Fibroblast of lung (primary cell): ENCODE results near the gene CDC25B. TPM values are rescaled to one million over a fixed set of nuclear protein-coding genes. Genes with fewer than 3 reads are reported as not detected.

Experiments
- DNase-seq, 2 donors: peaks; one replicate each; pipeline versions ENCODE4 v3.0.0 to v3.0.0-alpha.2; 2010; ENCODE audit warnings: low read depth in 2 of 2
- H2AFZ ChIP-seq: 2 replicates; pipeline ENCODE4 v1.5.1; 2012; ENCODE audit warnings: low read length, control low read depth, inconsistent platforms
- H3K27ac ChIP-seq: 2 replicates; pipeline ENCODE4 v1.5.1; 2011; ENCODE audit warnings: low read length, control low read depth; ENCODE audit not compliant: insufficient read depth
- H3K27me3 ChIP-seq: 2 replicates; pipeline ENCODE4 v1.5.1; 2011; ENCODE audit warnings: mild to moderate bottlenecking, low read length; ENCODE audit not compliant: control insufficient read depth, insufficient read depth
- H3K36me3 ChIP-seq: 2 replicates; pipeline ENCODE4 v1.5.1; 2011; ENCODE audit warnings: low read length; ENCODE audit not compliant: control insufficient read depth, insufficient read depth
- H3K4me1 ChIP-seq: 2 replicates; pipeline ENCODE4 v1.5.1; 2011; ENCODE audit warnings: low read length; ENCODE audit not compliant: control insufficient read depth, insufficient read depth; ENCODE audit errors: extremely low read depth
- H3K4me2 ChIP-seq: 2 replicates; pipeline ENCODE4 v1.5.1; 2011; ENCODE audit warnings: low read length, control low read depth; ENCODE audit not compliant: insufficient read depth; ENCODE audit errors: extremely low read depth
- H3K4me3 ChIP-seq, 4 experiments: fragments of 200-600 bp in 1 of 4; sonication (generic) in 1 of 4; replicated peaks in 1 of 4; 2 replicates each; pipeline ENCODE4 v1.5.1; 2011 to 2016; ENCODE audit warnings: low read length in 4 of 4, low read depth in 3 of 4, mild to moderate bottlenecking in 3 of 4, control low read depth in 2 of 4, inconsistent platforms in 1 of 4, mixed read lengths in 1 of 4; ENCODE audit not compliant: insufficient read depth in 1 of 4; ENCODE audit errors: control extremely low read depth in 1 of 4
- H3K79me2 ChIP-seq: 2 replicates; pipeline ENCODE4 v1.5.1; 2012; ENCODE audit warnings: mild to moderate bottlenecking, low read length, inconsistent platforms; ENCODE audit not compliant: control insufficient read depth, insufficient read depth
- H3K9ac ChIP-seq: 2 replicates; pipeline ENCODE4 v1.5.1; 2011; ENCODE audit warnings: mild to moderate bottlenecking, low read length, control low read depth; ENCODE audit not compliant: insufficient read depth
- H3K9me3 ChIP-seq: 2 replicates; pipeline ENCODE4 v1.5.1; 2012; ENCODE audit warnings: low read depth, low read length; ENCODE audit not compliant: control insufficient read depth, insufficient read depth
- H4K20me1 ChIP-seq: 2 replicates; pipeline ENCODE4 v1.5.1; 2011; ENCODE audit warnings: low read length; ENCODE audit not compliant: control insufficient read depth, insufficient read depth; ENCODE audit errors: extremely low read depth
- EZH2 ChIP-seq: IDR thresholded peaks from 2 replicates; pipeline ENCODE4 v1.5.1; 2012; ENCODE audit warnings: low read length, control low read depth, mild to moderate bottlenecking; ENCODE audit errors: missing control alignments
- polyA plus RNA-seq, 2 donors: library from polyadenylated mRNA; depleted of rRNA in 1 of 2; stranded (reverse) in 1 of 2; unstranded in 1 of 2; fragments of >200 nt; gene quantifications; 2 replicates each; pipeline ENCODE4 v1.2.1, GENCODE V29; 2011 to 2012; ENCODE audit warnings: missing spikeins in 1 of 2
- total RNA-seq: library from RNA; depleted of rRNA; stranded (reverse); fragments of >200 nt; gene quantifications from 2 replicates; pipeline ENCODE4 v1.2.1, GENCODE V29; 2014
- TF ChIP-seq, protein P1 (sequence below), 2 donors: IDR thresholded peaks in 1 of 2; conservative IDR thresholded peaks in 1 of 2; 1 replicate in 1 of 2; 2 replicates in 1 of 2; pipeline ENCODE4 v1.5.1; 2011 to 2012; ENCODE audit warnings: low read length in 2 of 2, control low read depth in 1 of 2, inconsistent platforms in 1 of 2, low read depth in 1 of 2, mild to moderate bottlenecking in 1 of 2

CDC25B gene
- total and polyA plus RNA-seq, 2 donors (not counting 1 experiment from before 2014, with no cell fraction given): 38.2 to 62.1 TPM

DNA sequence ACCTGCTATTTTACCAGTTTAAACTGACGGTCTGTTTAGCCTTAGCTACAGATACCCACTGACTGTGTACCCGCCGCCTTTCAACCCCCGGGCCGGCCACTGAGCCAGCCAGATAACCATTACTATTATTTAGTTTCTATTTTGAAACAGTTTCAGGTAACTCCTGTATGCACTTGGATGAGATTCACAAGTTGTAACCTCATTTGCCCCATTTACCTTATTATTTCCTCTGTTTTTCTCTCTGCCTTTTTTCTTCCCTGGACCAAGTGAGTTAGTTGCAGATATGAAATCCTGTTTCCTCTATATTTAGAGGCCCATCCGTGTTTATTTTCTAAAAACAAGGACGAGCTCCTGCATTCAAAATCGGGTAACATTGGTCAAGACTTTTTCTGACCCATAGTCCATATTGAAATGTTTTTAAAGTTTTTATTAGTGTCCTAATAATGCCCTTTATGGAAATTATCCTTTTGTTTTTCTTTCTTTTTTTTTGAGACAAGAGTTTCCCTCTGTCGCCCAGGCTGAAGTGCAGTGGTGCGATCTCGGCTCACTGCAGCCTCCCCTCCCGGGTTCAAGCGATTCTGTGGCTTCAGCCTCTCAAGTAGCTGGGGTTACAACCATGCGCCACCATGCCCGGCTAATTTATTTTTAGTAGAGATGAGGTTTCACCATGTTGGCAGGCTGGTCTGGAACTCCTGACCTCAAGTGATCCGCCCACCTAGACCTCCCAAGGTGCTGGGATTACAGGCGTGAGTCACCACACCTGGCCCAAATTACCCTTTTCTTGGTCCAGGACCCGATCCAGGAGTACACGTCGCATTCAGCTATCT lies 25.0 kb downstream of the CDC25B start:
- DNase-seq: no peak
- TF ChIP-seq, protein P1, sequence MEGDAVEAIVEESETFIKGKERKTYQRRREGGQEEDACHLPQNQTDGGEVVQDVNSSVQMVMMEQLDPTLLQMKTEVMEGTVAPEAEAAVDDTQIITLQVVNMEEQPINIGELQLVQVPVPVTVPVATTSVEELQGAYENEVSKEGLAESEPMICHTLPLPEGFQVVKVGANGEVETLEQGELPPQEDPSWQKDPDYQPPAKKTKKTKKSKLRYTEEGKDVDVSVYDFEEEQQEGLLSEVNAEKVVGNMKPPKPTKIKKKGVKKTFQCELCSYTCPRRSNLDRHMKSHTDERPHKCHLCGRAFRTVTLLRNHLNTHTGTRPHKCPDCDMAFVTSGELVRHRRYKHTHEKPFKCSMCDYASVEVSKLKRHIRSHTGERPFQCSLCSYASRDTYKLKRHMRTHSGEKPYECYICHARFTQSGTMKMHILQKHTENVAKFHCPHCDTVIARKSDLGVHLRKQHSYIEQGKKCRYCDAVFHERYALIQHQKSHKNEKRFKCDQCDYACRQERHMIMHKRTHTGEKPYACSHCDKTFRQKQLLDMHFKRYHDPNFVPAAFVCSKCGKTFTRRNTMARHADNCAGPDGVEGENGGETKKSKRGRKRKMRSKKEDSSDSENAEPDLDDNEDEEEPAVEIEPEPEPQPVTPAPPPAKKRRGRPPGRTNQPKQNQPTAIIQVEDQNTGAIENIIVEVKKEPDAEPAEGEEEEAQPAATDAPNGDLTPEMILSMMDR (conservative IDR thresholded peaks at IDR 0.05 in 1 of 2, IDR thresholded peaks at IDR 0.05 in 1 of 2; ENCODE audit: low read depth in 1 of 2, low read length in 2 of 2): no peak
- TF ChIP-seq EZH2: no peak
- H3K27me3 ChIP-seq: no peaks in the 10 kb centered on the region
- no peaks in the 10 kb centered on the region for H4K20me1 ChIP-seq
- peak overlapping the region; percentile 29 for H2AFZ ChIP-seq
- peaks cover 9% of the 10 kb centered on the region for H3K4me1 ChIP-seq
- no peaks in the 10 kb centered on the region for H3K9me3 ChIP-seq
- peaks cover 8% of the 10 kb centered on the region for H3K79me2 ChIP-seq
- peak overlapping the region; percentile 92 for H3K4me2 ChIP-seq
- H3K4me3 ChIP-seq: peak overlapping the region; percentile 67 to 93 (median 90)
- H3K27ac ChIP-seq: peak overlapping the region; percentile 100
- peaks cover 19% of the 10 kb centered on the region for H3K36me3 ChIP-seq
- peak overlapping the region; percentile 100 for H3K9ac ChIP-seq

DNA sequence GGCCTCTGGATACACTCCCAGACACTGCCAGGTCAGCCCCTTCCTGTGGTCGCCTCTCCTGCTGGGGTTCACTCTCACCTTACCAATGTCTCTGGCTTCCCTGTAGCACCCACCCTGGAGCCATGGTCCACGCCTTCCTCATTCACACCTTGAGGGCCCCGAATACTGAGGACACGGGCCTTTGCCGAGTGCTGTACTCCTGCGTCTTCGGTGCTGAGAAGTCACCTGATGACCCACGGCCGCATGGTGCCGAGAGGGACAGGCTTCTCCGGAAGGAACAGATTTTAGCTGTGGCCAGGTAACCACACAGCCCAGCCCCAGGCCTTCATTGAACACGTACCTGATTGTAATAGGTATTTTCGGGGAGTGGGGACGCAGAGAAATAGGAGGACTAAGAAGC lies 25.9 kb downstream of the CDC25B start:
- Histone ChIP-seq H3K9ac (no peak overlapping the region), H2AFZ (no peak overlapping the region), H3K27me3 (no peaks in the 10 kb centered on the region), H4K20me1 (no peaks in the 10 kb centered on the region), H3K79me2 (peaks cover 8% of the 10 kb centered on the region), H3K4me1 (peaks cover 9% of the 10 kb centered on the region), H3K9me3 (no peaks in the 10 kb centered on the region), H3K4me2 (no peak overlapping the region), H3K36me3 (peaks cover 20% of the 10 kb centered on the region), H3K27ac (no peak overlapping the region), H3K4me3 (no peak overlapping the region)
- TF ChIP-seq, protein P1 (conservative IDR thresholded peaks at IDR 0.05 in 1 of 2, IDR thresholded peaks at IDR 0.05 in 1 of 2; ENCODE audit: low read depth in 1 of 2, low read length in 2 of 2): no peak
- no peak for TF ChIP-seq EZH2
- DNase-seq: no peak

DNA sequence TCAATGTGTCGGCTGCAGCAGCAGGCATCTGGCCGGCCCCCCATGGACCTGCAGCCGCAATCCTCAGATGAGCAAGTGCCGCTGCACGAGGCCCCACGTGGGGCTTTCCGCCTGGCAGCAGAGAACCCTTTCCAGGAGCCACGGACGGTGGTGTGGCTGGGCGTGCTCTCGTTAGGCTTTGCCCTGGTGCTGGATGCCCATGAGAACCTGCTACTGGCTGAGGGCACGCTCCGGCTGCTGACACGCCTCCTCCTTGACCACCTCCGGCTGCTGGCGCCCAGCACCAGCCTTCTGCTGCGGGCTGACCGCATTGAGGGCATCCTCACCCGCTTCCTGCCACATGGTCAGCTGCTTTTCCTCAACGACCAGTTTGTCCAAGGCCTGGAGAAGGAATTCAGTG lies 27.8 kb downstream of the CDC25B start:
- Histone ChIP-seq H3K4me1 (peaks cover 3% of the 10 kb centered on the region), H3K36me3 (peaks cover 20% of the 10 kb centered on the region), H3K9me3 (no peaks in the 10 kb centered on the region), H3K79me2 (peaks cover 8% of the 10 kb centered on the region), H3K4me3 (no peak overlapping the region), H2AFZ (no peak overlapping the region), H3K9ac (no peak overlapping the region), H3K27me3 (no peaks in the 10 kb centered on the region), H4K20me1 (no peaks in the 10 kb centered on the region), H3K4me2 (no peak overlapping the region), H3K27ac (no peak overlapping the region)
- no peak for DNase-seq
- TF ChIP-seq, protein P1 (conservative IDR thresholded peaks at IDR 0.05 in 1 of 2, IDR thresholded peaks at IDR 0.05 in 1 of 2; ENCODE audit: low read depth in 1 of 2, low read length in 2 of 2): no peak
- no peak for TF ChIP-seq EZH2
